SU-DHL-6 (cell line): ENCODE results near the gene RAP1B.
"Not testable (repeated sequence)": the region's sequence is repeated elsewhere in the genome, so short reads cannot be mapped to it uniquely, and the experiment has no call there.

ENCODE experiments used
- H2AFZ ChIP-seq: fragments of 200-600 bp; sonication (generic); 2 replicates; pipeline ENCODE4 v1.6.1; 2014; ENCODE audit warnings: low read depth, mild to moderate bottlenecking, moderate library complexity, mixed read lengths, antibody characterized with exemption, low read length; ENCODE audit not compliant: severe bottlenecking
- H3F3A ChIP-seq: fragments of 200-600 bp; shearing (Covaris generic); 2 replicates; pipeline ENCODE4 v1.6.0; 2016; ENCODE audit warnings: antibody characterized with exemption, mild to moderate bottlenecking; ENCODE audit not compliant: insufficient read depth
- H3K27ac ChIP-seq: fragments of 200-600 bp; sonication (generic); 2 replicates; pipeline ENCODE4 v1.5.1; 2016; ENCODE audit warnings: low read depth, mild to moderate bottlenecking, low read length, moderate library complexity, mixed read lengths
- H3K27me3 ChIP-seq: fragments of 200-600 bp; sonication (generic), shearing (Covaris generic); 2 replicates; pipeline ENCODE4 v1.6.0; 2014; ENCODE audit warnings: mild to moderate bottlenecking, low read length
- H3K36me3 ChIP-seq: fragments of 200-600 bp; sonication (generic); 2 replicates; pipeline ENCODE4 v1.6.1; 2014; ENCODE audit warnings: mild to moderate bottlenecking, low read length, mixed read lengths
- H3K4me2 ChIP-seq: fragments of 300-600, 200-600 bp; shearing (Covaris generic), sonication (generic); 2 replicates; pipeline ENCODE4 v1.6.0; 2014; ENCODE audit warnings: low read length, low read depth, mild to moderate bottlenecking; ENCODE audit not compliant: poor library complexity, severe bottlenecking
- H3K4me3 ChIP-seq: fragments of 200-600 bp; sonication (generic); 2 replicates; pipeline ENCODE4 v1.5.1; 2014; ENCODE audit warnings: antibody characterized with exemption, low read length, mild to moderate bottlenecking, mixed read lengths; ENCODE audit not compliant: insufficient read depth, poor library complexity, severe bottlenecking
- H3K79me2 ChIP-seq: fragments of 200-600 bp; sonication (generic); 2 replicates; pipeline ENCODE4 v1.6.1; 2014; ENCODE audit warnings: mild to moderate bottlenecking, low read length, moderate library complexity; ENCODE audit not compliant: insufficient read depth
- H3K9ac ChIP-seq: fragments of 200-600 bp; sonication (generic); 2 replicates; pipeline ENCODE4 v1.7.0; 2014; ENCODE audit warnings: mild to moderate bottlenecking, low read length
- H3K9me2 ChIP-seq: fragments of 200-600 bp; sonication (generic); replicated peaks from 2 replicates; pipeline ENCODE4 v1.6.1; 2014; ENCODE audit warnings: low read length; ENCODE audit not compliant: insufficient read depth
- H3K9me3 ChIP-seq: fragments of 200-600 bp; sonication (generic); 2 replicates; pipeline ENCODE4 v1.6.1; 2014; ENCODE audit warnings: low read length, mixed read lengths; ENCODE audit not compliant: insufficient read depth
- H4K20me1 ChIP-seq: fragments of 200-600 bp; sonication (generic); 2 replicates; pipeline ENCODE4 v1.6.1; 2014; ENCODE audit warnings: low read depth, mild to moderate bottlenecking, antibody characterized with exemption, low read length, moderate library complexity, mixed read lengths
- EZH2phosphoT487 ChIP-seq: fragments of 200-600 bp; sonication (generic), shearing (Covaris generic); conservative IDR thresholded peaks from 2 replicates; pipeline ENCODE4 v1.6.1; 2018; ENCODE audit warnings: mild to moderate bottlenecking, antibody characterized with exemption, low read length, moderate library complexity, mixed read lengths
- TF ChIP-seq, protein P1 (sequence below): fragments of 200-600 bp; sonication (generic); IDR thresholded peaks from one replicate; pipeline ENCODE4 v1.5.1; 2017; ENCODE audit warnings: antibody characterized with exemption, mild to moderate bottlenecking, low read length, moderate library complexity; ENCODE audit not compliant: insufficient read depth, poor library complexity, severe bottlenecking

RAP1B gene

GRCh38 chr12:68633614-68634558 is 23.2 kb downstream of the RAP1B start:
- peaks cover 99% of the 10 kb centered on the region for H3K79me2 ChIP-seq
- no peak overlapping the region for H3K4me3 ChIP-seq
- no peaks in the 10 kb centered on the region for H3K36me3 ChIP-seq
- H3K27ac ChIP-seq, result peak overlapping the region; percentile 67
- no peaks in the 10 kb centered on the region for H3K27me3 ChIP-seq
- no peak overlapping the region for H3K9ac ChIP-seq
- no peaks in the 10 kb centered on the region for H3K9me2 ChIP-seq
- H3K9me3 ChIP-seq, result no peaks in the 10 kb centered on the region
- TF ChIP-seq, protein P1, sequence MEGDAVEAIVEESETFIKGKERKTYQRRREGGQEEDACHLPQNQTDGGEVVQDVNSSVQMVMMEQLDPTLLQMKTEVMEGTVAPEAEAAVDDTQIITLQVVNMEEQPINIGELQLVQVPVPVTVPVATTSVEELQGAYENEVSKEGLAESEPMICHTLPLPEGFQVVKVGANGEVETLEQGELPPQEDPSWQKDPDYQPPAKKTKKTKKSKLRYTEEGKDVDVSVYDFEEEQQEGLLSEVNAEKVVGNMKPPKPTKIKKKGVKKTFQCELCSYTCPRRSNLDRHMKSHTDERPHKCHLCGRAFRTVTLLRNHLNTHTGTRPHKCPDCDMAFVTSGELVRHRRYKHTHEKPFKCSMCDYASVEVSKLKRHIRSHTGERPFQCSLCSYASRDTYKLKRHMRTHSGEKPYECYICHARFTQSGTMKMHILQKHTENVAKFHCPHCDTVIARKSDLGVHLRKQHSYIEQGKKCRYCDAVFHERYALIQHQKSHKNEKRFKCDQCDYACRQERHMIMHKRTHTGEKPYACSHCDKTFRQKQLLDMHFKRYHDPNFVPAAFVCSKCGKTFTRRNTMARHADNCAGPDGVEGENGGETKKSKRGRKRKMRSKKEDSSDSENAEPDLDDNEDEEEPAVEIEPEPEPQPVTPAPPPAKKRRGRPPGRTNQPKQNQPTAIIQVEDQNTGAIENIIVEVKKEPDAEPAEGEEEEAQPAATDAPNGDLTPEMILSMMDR, result no peak
- no peak for TF ChIP-seq EZH2phosphoT487
- H4K20me1 ChIP-seq, result peaks cover 31% of the 10 kb centered on the region; the same call in 1 of the 2 replicates
- H3K4me2 ChIP-seq, result peak overlapping the region; percentile 50
- H2AFZ ChIP-seq, result no peak overlapping the region
- peaks cover 70% of the 10 kb centered on the region for H3F3A ChIP-seq

- no peak overlapping the region for H3K4me3 ChIP-seq
- TF ChIP-seq EZH2phosphoT487, result no peak
- TF ChIP-seq, protein P1, result no peak
- H3K27me3 ChIP-seq, result no peaks in the 10 kb centered on the region
- peaks cover 61% of the 10 kb centered on the region for H3F3A ChIP-seq
- no peaks in the 10 kb centered on the region; the same call in 1 of the 2 replicates for H3K36me3 ChIP-seq
- peaks cover 19% of the 10 kb centered on the region; the same call in 1 of the 2 replicates for H4K20me1 ChIP-seq
- H3K9me3 ChIP-seq, result no peaks in the 10 kb centered on the region
- peak overlapping the region; percentile 87 for H3K27ac ChIP-seq
- no peak overlapping the region for H3K9ac ChIP-seq
- no peak overlapping the region for H2AFZ ChIP-seq
- peak overlapping the region; percentile 86 for H3K4me2 ChIP-seq
- peaks cover 99% of the 10 kb centered on the region for H3K79me2 ChIP-seq
- H3K9me2 ChIP-seq, result no peaks in the 10 kb centered on the region
These were observed 25.6 kb downstream of the RAP1B start for GRCh38 chr12:68636268-68636667.

GRCh38 chr12:68637439-68637838 is 26.7 kb downstream of the RAP1B start:
- Histone ChIP-seq H3K4me3 (peak overlapping the region; percentile 38), H4K20me1 (peaks cover 16% of the 10 kb centered on the region; the same call in 1 of the 2 replicates), H3K27ac (peak overlapping the region; percentile 87), H3F3A (peaks cover 65% of the 10 kb centered on the region), H3K79me2 (peaks cover 99% of the 10 kb centered on the region), H3K4me2 (peak overlapping the region; percentile 86)
- not testable (repeated sequence) for H3K9me2 ChIP-seq, H3K27me3 ChIP-seq, H3K9ac ChIP-seq, H3K36me3 ChIP-seq, H2AFZ ChIP-seq, H3K9me3 ChIP-seq

DNA sequence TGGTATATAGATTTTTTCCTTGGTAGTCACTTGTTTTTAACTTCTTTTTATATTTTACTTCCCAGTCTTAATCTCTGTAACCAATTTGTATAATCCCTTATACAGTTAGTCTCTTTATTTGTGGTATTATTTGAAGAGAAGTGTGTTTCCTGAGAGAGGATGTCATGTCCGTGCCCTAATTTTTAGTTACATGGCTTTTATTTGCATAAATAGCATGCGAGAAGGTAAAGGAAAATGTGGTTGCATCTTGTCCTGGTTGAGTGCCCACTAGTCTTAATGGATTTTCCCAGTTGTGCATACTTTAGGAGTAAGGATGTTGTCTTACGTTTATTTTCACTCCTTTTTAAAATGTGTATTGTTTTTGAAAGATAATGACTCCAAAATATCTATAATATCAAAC is 27.5 kb downstream of the RAP1B start:
- no peaks in the 10 kb centered on the region for H3K9me2 ChIP-seq
- no peaks in the 10 kb centered on the region; the same call in none of the 2 replicates for H3K36me3 ChIP-seq
- H3K9me3 ChIP-seq, result no peaks in the 10 kb centered on the region
- no peak overlapping the region for H2AFZ ChIP-seq
- H3K4me2 ChIP-seq, result peak overlapping the region; percentile 86
- H3K9ac ChIP-seq, result no peak overlapping the region; the same call in 1 of the 2 replicates
- TF ChIP-seq, protein P1, result no peak
- TF ChIP-seq EZH2phosphoT487, result no peak
- peaks cover 16% of the 10 kb centered on the region; the same call in 1 of the 2 replicates for H4K20me1 ChIP-seq
- H3K27me3 ChIP-seq, result no peaks in the 10 kb centered on the region
- peak overlapping the region; percentile 87 for H3K27ac ChIP-seq
- H3K79me2 ChIP-seq, result peaks cover 99% of the 10 kb centered on the region
- H3K4me3 ChIP-seq, result peak overlapping the region; percentile 38
- H3F3A ChIP-seq, result peaks cover 65% of the 10 kb centered on the region
